ENCODE results near the gene ATF3. TPM values are rescaled to one million over a fixed set of nuclear protein-coding genes. Genes with fewer than 3 reads are reported as not detected.

ATF3 gene
- total and polyA plus RNA-seq, 2 of the 4 experiments (the other 2 are of a cell fraction) = 9.9 to 12.3 TPM

DNA sequence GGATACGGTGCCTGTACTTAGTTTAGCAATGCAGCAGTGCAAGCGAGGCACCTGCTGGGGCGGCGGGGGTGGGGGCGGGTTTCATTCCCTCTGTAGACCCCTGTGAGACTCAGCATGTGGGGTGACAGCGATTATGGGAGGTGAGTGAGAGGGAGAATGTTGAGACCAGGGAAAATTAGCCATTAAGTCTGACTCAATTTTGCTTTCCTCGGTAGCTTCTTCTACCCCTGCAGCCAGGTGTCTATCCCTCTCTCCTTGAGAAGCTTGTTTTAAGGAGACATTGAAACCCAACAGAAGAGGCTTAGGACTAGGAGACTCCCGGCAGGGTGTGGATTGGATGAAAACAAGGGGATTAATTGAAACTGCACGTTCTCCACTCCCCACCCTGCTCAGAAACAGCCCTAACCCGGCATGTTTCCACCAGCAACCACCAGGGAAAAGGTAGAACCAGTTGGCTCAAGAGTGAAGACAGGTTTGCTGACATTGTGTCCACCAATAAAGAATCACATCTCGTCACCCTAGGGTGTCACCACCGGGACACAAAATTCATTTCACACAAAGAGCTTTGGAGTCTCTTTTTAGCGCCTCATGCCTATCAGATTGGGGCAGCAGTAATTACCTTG lies 20.6 kb upstream of the ATF3 start:
- H3K4me2 ChIP-seq (ENCODE audit: low read depth, low read length) = no peak overlapping the region

More for the DNA sequence above, 20.6 kb upstream of the ATF3 start:
- H2BK20ac ChIP-seq (ENCODE audit: low read depth, low read length) = no peak overlapping the region
- intact Hi-C loops (cut with micrococcal nuclease) = no loop called here
- H3K14ac ChIP-seq (replicated peaks; ENCODE audit: low read depth, low read length) = no peak overlapping the region; the same call in 1 of the 2 replicates
- no peak overlapping the region for H4K8ac ChIP-seq (ENCODE audit: low read depth in 2 of 2, low read length in 2 of 2)
- H4K91ac ChIP-seq (ENCODE audit: insufficient read depth, low read depth, low read length) = no peak overlapping the region
- BruUV-seq (replicated peaks) = no TSS peak
- no peak overlapping the region for H3K4me3 ChIP-seq (ENCODE audit: insufficient read depth, low read depth, low read length)
- H2BK120ac ChIP-seq (ENCODE audit: low read depth, low read length) = no peak overlapping the region
- no peaks in the 10 kb centered on the region; the same call in 1 of the 2 replicates for H3K9me1 ChIP-seq (ENCODE audit: insufficient read depth, low read length)
- peaks cover 9% of the 10 kb centered on the region for H3K27me3 ChIP-seq (ENCODE audit: control insufficient read depth, insufficient read depth, low read length)
- H3K56ac ChIP-seq (ENCODE audit: extremely low read depth, insufficient read depth, low read length) = no peak overlapping the region
- WGBS, 2 experiments (ENCODE audit: extremely low coverage in 2 of 2, insufficient read length in 1 of 2) = no CpG with 5 or more reads among the region's 13 CpGs
- H4K5ac ChIP-seq (ENCODE audit: low read depth, low read length) = no peak overlapping the region
- no peaks in the 10 kb centered on the region for H3K79me1 ChIP-seq (ENCODE audit: low read depth in 1 of 2, low read length in 2 of 2)
- POLR2A ChIA-PET (ENCODE audit: unreplicated experiment) = no interaction called here
- no peak overlapping the region for H3K27ac ChIP-seq (ENCODE audit: insufficient read depth, low read length)
- H3K4ac ChIP-seq (ENCODE audit: low read depth, low read length) = no peak overlapping the region
- DNase-seq (no peak), ATAC-seq (ENCODE audit: low read depth) (no peak)
- no peak overlapping the region for H2AK9ac ChIP-seq (replicated peaks; ENCODE audit: low read depth, low read length, poor library complexity)
- CTCF ChIA-PET = no interaction called here
- peaks cover 6% of the 10 kb centered on the region for H3K4me1 ChIP-seq (ENCODE audit: control insufficient read depth, insufficient read depth, low read length)
- H2BK5ac ChIP-seq (ENCODE audit: low read depth, low read length, poor library complexity, severe bottlenecking) = no peak overlapping the region
- dilution Hi-C loops (cut with HindIII; ENCODE audit: low sequenced_read_pairs, unreplicated experiment) = no loop called here
- TF ChIP-seq RAD21 (IDR thresholded peaks at IDR 0.05; ENCODE audit: low read length) (no peak), POLR2A (IDR thresholded peaks at IDR 0.05; ENCODE audit: low read depth, low read length) (no peak), MAFK (IDR thresholded peaks at IDR 0.05; ENCODE audit: low read depth, low read length) (no peak), MXI1 (IDR thresholded peaks at IDR 0.05; ENCODE audit: borderline replicate concordance, low read depth, low read length) (no peak), RCOR1 (IDR thresholded peaks at IDR 0.05; ENCODE audit: insufficient replicate concordance, low read length) (no peak), CHD1 (IDR thresholded peaks at IDR 0.05; ENCODE audit: low read depth, low read length) (no peak), SMC3 (IDR thresholded peaks at IDR 0.05; ENCODE audit: low read depth, low read length) (no peak), MAZ (IDR thresholded peaks at IDR 0.05; ENCODE audit: borderline replicate concordance, low read depth, low read length) (no peak), NFE2L2 (IDR thresholded peaks at IDR 0.05; ENCODE audit: low read depth, low read length) (no peak), BHLHE40 (IDR thresholded peaks at IDR 0.05; ENCODE audit: low read depth, low read length) (no peak), RFX5 (IDR thresholded peaks at IDR 0.05; ENCODE audit: low read depth, low read length) (no peak)
- TF ChIP-seq, protein P1, sequence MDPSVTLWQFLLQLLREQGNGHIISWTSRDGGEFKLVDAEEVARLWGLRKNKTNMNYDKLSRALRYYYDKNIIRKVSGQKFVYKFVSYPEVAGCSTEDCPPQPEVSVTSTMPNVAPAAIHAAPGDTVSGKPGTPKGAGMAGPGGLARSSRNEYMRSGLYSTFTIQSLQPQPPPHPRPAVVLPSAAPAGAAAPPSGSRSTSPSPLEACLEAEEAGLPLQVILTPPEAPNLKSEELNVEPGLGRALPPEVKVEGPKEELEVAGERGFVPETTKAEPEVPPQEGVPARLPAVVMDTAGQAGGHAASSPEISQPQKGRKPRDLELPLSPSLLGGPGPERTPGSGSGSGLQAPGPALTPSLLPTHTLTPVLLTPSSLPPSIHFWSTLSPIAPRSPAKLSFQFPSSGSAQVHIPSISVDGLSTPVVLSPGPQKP (IDR thresholded peaks at IDR 0.05; ENCODE audit: borderline replicate concordance, low read depth, low read length) = no peak
- TF ChIP-seq, protein P2, sequence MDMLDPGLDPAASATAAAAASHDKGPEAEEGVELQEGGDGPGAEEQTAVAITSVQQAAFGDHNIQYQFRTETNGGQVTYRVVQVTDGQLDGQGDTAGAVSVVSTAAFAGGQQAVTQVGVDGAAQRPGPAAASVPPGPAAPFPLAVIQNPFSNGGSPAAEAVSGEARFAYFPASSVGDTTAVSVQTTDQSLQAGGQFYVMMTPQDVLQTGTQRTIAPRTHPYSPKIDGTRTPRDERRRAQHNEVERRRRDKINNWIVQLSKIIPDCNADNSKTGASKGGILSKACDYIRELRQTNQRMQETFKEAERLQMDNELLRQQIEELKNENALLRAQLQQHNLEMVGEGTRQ (IDR thresholded peaks at IDR 0.05; ENCODE audit: low read depth, low read length) = no peak
- TF ChIP-seq, protein P3, sequence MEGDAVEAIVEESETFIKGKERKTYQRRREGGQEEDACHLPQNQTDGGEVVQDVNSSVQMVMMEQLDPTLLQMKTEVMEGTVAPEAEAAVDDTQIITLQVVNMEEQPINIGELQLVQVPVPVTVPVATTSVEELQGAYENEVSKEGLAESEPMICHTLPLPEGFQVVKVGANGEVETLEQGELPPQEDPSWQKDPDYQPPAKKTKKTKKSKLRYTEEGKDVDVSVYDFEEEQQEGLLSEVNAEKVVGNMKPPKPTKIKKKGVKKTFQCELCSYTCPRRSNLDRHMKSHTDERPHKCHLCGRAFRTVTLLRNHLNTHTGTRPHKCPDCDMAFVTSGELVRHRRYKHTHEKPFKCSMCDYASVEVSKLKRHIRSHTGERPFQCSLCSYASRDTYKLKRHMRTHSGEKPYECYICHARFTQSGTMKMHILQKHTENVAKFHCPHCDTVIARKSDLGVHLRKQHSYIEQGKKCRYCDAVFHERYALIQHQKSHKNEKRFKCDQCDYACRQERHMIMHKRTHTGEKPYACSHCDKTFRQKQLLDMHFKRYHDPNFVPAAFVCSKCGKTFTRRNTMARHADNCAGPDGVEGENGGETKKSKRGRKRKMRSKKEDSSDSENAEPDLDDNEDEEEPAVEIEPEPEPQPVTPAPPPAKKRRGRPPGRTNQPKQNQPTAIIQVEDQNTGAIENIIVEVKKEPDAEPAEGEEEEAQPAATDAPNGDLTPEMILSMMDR (conservative IDR thresholded peaks at IDR 0.05; ENCODE audit: low read depth, low read length) = no peak
- no peaks in the 10 kb centered on the region for H3K9me3 ChIP-seq (ENCODE audit: control insufficient read depth, insufficient read depth, low read length)
- no peak overlapping the region for H3K23ac ChIP-seq (ENCODE audit: low read depth, low read length)
- H3K9ac ChIP-seq (ENCODE audit: low read depth, low read length) = no peak overlapping the region
- no peak overlapping the region for H3K18ac ChIP-seq (ENCODE audit: low read depth, low read length)
- in situ Hi-C loops (cut with MboI; ENCODE audit: low sequenced_read_pairs) = no loop called here
- peak overlapping the region; percentile 4; the same call in 1 of the 2 replicates for H2AK5ac ChIP-seq (ENCODE audit: low read depth, low read length)
- H3K36me3 ChIP-seq (ENCODE audit: control insufficient read depth, insufficient read depth, low read length) = no peaks in the 10 kb centered on the region
- peak overlapping the region; percentile 73 for H2AFZ ChIP-seq (replicated peaks; ENCODE audit: low read length, poor library complexity)
- no peaks in the 10 kb centered on the region for H4K20me1 ChIP-seq (ENCODE audit: insufficient read depth, low read length)
- H2BK15ac ChIP-seq (ENCODE audit: low read depth, low read length) = no peak overlapping the region
